Stimulated activated CD8-positive, alpha-beta memory T cell treated with anti-CD3 and anti-CD28 coated beads, Interleukin-12 subunit alpha, Interleukin-12 subunit beta, amount 100 ng/mL, for 4 hours (primary cell): Measurements from ENCODE around the gene FCF1.
A peak's percentile ranks its signal among the peaks of the same experiment; 100 is the strongest.
"Not testable (repeated sequence)": the region's sequence is repeated elsewhere in the genome, so short reads cannot be mapped to it uniquely, and the experiment has no call there.

ENCODE experiments used
- DNase-seq: peaks from one replicate; pipeline ENCODE4 v3.0.0-alpha.2; 2020; ENCODE audit warnings: low read depth

FCF1 gene

DNA sequence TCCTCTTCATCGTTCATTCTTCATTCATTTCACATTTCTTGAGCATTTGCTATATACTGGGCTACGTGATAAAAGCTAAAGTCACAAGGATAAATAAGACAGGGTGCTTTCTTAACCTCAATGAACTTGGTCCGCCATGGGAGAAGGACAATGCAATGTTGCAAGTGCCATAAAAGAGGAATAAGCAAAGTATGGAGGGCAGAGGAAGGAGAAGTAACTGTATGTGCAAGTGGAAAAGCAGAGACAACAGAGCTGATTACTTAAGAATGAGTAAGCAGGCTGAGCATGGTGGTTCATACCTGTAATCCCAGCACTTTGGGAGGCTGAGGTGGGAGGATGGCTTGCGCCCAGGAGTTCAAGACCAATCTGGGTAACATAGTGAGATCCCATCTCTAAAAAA is 14.5 kb upstream of the FCF1 start:
- DNase-seq, result no peak

DNA sequence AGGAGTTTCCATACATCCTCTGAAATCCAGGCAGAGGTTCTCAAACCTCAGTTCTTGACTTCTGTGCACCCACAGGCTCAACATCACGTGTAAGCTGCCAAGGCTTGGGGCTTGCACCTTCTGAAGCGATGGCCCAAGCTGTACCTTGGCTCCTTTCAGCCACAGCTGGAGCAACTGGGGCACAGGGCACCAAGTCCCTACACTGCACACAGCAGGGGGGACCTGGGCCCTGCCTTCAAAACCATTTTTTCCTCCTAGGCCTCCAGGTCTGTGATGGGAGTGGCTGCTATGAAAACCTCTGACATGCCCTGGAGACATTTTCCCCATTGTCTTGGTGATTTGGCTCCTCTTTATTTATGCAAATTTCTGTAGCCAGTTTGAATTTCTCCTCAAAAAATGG is 10.7 kb upstream of the FCF1 start:
- no peak for DNase-seq

DNA sequence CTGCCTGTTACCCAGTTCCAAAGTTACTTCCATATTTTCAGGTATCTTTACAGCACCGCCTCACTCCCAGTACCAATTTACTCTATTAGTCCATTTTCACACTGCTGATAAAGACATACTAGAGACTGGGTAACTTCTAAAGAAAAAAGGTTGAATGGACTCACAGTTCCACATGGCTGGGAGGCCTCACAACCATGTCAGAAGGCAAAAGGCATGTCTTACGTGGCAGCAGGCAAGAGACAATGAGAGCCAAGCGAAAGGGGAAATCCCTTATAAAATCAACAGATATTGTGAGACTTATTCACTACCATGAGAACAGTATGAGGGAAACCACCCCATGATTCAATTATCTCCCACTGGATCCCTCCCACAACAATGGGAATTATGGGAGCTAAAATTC is 9.9 kb upstream of the FCF1 start:
- no peak for DNase-seq

DNA sequence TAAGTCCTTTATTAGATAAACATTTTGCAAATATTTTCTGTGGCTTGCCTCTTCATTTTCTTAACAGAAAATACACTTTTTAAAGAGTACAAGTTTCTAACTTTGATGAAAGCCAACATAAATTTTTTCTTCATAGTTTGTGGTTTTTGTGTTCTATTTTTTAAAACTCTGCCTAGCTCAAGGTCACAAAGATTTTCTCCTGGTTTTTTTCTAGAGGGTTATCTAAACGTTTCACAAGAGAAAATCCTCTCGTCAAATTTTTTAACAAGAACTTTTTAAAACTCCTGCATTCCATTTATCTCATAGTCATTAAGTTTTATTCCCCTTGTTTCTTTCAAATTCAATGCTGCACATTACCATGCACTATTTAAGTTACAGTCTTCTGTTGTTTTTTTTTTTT is 8.3 kb upstream of the FCF1 start:
- no peak for DNase-seq

DNA sequence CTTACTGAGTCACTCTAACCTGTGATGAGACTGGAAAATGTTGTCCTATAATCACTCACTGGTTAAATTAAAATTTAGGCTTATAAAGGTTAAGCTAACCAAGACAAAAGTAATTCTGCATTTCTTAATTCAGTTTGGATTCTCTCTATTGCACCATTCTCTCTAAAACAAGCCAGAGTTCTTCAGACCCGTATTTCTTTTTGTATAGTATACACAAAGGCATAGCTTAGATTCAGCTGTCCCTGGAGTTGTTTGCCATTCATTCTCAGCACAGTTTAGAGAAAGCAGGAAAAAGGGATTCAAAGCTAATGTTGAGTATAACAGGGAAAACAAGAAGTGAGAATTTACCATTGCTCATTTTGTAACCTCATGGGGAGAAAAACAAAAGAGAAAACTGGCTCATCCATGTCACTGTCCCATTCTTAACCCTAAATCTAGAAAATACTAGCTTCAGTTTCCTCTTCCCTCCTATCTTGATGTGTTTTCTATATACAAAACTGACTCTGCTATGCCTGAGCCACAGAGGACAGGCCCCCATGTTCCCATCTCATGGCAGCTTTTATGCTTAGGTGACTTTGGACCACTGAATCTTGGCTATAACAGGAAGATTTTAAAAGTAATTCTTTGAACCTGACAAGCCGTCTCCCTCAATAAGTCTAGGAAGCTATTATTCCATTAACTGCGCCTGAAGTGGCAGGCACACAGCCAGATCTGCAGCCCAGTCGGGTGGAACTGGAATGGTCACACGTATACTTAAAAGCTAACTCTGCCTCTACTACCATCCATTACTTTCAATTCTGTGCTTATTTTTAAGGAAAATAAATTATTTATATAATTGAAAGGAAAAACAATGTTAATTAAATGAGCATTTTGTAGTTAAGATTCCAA is 7.1 kb upstream of the FCF1 start:
- no peak for DNase-seq

DNA sequence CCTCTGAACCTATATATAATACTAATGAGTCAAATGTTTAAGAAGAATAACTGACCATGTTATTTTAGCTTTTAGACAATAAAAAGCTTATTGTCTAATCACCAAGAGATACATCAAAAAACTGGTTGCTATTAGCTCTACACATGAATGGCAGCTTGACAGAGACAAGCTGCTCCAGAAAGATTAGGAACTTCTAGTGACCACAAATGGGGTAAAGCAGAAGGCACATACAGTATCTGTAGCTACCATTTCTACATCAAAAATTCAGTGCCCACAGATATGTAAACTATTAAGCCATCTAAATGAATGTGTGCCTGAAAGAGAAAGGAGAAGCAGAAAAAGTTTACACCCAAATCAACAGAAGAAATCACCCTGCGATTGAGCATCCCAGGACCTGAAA is 2.5 kb upstream of the FCF1 start:
- DNase-seq, result no peak

DNA sequence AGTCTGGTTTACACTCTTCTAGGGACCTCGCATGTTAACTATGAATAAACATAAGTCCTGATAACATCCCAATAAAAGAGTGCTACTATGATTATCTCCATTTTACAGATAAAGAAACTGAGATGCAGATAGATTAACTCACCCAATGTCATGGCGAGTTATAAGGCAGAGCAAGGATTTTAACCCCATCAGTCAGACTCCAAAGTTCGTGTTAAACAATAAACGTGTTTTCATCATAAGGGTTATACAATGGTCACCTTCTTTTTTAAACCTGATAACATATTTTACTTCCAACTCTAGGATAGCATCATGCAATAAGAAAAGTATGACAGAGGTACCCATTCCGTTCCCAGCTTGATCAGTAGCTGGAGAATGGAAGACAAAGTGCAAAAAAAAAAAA is 1.3 kb upstream of the FCF1 start:
- DNase-seq, result no peak

DNA sequence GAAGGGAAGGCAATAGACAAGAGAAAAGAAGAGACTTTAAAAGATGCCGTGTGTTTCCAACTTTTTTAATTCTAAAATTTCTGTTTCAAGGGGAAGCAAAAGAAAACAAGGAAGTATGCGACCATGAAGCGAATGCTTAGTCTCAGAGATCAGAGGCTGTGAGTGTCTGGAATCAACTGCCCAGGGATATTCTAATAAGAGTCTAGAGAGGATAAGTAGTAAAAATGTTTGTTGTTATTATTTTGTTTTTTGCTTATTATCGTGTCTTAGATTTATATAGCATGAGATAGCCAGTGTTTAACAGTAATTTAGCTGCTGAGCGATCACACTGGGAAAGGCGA is 421 bp downstream of the FCF1 start:
- no peak for DNase-seq

DNA sequence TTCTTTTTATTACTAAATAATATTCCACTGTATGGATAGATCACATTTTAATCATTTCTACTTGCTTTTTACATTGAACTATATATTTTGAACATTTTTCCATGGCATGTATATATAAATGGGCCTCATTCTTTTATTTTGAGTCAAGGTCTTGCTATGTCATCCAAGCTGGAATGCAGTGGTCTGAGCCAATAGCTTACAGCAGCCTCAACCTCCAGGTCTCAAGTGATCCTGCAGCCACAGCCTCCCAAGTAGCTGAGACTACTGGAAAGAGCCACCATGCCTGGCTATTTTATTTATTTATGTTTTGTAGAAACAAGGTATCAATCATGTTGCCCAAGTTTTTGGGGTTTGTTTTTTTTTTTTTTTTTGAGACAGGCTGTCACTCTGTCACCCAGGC is 7.6 kb downstream of the FCF1 start:
- no peak for DNase-seq

DNA sequence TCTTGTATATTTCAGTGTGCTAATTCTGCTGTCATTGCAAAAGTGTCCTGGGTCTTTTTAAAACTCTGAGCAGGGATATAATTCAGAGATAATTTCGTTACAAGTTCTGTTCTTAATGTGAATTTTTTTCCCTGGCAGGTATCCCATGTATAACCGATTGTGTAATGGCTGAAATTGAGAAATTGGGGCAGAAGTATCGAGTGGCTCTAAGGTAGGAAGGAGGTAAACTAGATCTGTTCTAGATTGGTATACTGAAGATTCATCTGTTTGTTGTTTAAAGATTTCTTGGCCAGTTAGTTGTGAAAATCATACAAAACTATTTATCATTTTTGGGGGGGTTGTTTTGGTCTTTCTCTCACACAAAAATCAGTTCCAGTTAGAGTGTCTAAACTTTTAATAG is 10.2 kb downstream of the FCF1 start:
- no peak for DNase-seq

DNA sequence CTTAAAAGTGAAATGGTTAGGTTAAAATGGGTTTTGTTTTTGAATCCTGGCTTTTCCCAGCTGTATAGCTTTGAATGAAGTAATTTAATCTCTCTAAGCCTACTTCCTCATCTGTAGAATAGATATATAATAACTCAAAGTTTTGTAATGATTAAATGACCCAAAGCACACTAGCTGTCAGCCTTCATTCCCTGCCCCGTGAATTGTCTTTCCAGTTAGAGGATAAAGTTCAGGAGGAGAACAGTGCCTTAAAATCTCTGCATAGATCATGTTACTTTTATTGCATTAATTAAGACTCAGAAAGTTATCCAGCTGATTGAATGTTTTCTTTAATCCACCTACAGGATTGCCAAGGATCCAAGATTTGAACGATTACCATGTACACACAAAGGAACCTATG is 19.4 kb downstream of the FCF1 start:
- no peak for DNase-seq

DNA sequence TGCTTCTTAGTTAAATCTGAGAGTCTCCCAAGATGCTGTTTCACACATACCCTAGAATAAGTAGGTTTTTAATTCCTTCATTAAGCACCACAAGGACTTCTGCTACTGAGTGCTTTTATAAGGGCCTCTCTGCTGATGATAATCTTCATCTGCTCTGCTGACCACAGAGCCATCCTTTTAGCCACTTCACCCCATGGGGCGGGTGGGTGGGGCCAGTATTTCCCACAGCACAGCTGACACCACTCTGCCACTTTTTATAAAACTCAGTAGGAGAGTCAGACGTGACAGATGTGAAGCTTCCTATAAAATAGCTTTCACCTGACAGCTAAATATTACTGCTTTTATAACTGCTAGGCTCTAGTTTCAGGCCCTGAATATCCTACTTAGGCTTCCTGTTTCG is 20.3 kb downstream of the FCF1 start:
- no peak for DNase-seq

DNA sequence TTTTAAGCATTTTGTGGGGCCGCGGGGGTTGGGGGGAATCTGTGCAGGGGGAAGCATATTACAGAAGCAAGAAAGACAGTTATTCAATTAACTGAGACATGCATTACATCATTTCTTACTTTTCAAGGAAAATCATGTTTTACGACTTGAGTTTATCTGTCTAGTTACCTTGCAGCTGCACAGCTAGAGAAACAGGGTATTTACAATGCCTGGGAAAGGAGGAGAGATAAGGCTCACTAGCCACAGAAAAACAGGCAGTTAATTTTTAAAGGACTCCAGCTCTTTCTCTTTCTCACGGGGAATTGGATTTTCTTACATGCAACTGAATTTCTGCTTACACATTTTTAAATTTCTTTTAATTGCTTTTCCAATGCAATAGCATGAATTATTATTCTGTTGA is 22.2 kb downstream of the FCF1 start:
- no peak for DNase-seq

DNA sequence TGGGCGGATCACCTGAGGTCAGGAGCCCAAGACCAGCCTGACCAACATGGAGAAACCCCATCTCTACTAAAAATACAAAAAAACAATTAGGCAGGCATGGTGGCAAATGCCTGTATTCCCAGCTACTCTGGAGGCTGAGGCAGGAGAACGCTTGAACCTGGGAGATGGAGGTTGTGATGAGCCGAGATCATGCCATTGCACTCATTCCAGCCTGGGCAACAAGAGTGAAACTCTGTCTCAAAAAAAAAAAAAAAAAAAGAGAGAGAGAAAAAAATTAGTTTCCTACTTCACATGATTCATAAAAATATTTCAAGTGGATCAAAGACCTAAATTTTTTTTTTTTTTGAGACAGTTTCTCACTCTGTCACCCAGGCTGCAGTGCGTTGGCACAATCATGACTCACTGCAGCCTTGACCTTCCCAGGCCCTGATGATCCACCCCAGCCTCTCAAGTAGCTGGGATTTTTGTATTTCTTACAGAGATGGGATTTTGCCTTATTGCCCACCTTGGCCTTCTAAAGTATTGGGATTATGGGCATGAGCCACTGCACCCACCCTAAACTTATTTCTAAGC is 24.9 kb downstream of the FCF1 start:
- no peak for DNase-seq

DNA sequence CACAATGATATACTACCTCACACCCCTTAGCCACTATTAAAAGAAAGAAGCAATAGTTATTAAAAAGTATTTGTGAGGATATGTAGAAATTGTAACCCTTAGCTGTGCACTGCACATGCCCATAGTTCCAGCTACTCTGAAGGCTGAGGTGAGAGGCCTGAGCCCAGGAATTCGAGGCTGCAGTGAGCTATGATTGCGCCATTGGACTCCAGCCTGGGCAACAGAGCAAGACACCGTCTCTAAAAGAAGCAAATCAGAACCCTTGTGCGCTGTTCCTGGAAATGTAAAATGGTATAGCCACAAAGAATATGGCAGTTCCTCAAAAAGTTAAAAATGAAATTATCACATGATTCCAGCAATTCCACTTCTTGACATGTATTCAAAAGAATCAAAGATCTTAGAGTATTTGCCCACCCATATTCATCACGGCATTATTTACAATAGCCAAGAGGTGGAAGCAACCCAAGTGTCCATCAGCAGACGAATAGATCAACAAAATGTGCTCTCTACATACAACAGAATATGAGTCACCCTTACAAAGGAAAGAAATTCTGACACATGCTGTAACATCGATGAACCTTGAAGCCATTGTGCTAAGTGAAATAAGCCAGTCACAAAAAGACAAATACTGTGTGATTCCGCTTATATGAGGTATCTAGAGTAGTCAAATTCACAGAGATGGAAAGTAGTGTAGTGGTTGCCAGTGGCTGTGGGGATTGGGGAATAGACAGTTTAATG is 26.5 kb downstream of the FCF1 start:
- no peak for DNase-seq

DNA sequence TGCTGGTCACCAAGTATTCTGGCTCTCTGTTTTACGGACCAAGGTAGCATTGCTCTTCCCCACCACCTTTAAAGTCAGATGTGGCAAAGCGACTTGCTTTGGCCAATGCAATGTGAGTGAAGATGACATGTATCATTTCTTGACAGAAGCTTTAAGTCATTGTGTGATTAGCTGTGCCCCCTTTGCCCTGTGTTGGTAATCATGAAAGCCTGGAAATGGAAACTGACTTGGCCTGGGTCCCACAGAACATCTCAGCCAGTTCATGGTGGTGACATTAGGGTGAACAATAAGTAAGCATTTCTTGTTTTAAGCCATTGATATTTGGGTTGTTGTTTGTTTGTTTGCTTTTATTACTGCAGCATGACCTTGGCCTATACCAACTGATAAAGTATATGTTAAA is 34.3 kb downstream of the FCF1 start:
- no peak for DNase-seq

DNA sequence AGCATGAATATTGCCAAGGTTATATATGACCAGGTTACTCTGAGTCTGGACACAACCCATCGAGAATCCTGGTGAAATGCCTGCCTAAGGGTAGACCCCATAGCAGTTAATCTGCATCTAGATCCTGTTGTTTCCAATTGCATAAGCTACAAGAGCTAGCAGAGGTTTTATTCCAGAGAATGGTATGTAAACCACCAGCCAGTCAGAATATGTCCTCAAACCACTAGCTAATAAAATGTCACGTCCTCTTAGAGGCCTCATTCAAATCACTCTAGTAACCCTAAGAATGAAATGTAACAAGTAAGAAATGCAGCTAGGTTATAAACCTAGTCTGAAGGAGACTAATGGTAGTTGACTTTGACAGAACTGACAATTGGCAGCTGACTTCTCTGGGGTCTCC is 41.2 kb downstream of the FCF1 start:
- no peak for DNase-seq

DNA sequence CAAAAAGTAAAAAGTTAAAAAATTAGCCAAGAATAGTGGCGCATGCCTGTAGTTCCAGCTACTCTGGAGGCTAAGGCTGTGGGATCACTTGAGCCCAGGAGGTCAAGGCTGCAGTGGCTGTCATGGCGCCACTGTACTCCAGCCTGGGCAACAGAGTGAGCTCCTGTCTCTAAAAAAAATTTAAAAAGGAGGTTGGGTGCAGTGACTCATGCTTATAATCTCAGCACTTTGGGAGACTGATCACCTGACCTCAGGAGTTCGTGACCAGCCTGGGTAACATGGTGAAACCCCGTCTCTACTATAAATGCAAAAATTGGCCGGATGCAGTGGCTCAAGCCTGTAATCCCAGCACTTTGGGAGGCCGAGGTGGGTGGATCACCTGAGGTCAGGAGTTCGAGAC is 42.0 kb downstream of the FCF1 start:
- DNase-seq, result no peak

DNA sequence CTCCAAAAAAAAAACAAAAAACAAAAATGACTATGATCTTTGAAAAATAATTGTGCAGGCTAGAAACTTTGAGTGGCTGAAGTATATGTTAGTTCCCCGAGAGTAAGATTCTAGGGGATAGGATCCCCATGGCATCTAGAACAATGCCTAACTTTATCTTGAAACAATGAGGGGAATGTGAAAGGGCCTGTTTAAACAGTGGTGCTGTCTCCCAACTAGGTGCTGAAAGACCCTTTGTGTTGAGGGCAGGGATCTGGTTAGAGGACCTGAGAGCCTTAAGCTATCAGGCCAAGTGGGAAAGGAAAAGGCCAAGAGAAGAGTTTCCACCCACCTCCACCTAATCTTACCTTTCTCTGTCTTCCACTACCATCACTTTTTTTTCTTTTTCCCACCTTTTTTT is 43.4 kb downstream of the FCF1 start:
- DNase-seq, result no peak

DNA sequence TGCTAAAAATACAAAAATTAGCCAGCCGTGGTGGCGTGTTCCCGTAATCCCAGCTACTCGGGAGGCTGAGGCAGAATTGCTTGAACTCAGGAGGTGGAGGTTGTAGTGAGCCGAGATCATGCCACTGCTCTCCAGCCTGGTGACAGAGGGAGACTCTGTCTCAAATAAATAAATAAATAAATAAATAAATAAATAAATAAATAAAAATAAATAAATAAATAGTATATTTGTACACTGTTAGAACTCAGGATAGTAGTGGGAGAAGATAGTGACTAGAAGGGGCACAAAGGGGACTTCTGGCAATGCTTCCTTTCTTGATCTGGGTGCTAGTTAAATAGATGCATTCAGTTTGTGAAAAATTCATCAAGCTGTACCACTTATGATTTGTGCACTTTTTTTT is 45.6 kb downstream of the FCF1 start:
- not testable (repeated sequence) for DNase-seq

DNA sequence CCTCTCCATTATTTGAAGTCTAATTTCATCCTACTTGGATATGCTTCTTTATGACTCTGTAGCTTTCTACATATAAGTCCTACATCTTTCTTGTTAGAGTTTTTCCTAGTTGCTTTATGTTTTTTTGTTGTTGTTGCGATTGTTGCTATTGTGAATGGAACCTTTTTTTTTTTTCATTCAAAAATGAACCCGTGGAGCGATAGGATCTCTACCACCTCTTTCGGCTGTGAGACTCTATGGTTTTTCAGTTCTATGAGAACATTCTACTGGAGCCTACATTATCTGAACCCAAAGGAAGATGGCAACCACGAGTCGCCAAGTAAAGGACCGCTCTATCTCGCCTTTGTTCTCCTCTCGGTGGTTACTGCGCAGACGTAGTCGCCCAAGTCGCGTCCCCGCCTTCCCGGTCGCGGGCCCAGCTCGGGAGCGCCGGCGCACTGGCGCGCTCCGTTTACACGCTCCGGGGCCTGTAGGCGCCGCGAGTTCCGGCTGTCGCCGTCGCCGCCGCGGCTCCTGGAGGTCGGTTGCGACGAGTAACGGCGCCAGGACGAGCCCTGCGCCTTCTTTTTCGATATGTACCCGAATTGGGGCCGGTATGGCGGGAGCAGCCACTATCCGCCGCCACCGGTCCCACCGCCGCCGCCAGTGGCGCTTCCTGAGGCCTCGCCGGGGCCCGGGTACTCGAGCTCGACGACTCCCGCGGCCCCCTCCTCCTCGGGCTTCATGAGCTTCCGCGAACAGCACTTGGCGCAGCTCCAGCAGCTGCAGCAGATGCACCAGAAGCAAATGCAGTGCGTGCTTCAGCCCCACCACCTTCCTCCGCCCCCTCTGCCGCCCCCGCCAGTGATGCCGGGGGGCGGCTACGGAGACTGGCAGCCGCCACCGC is 50.2 kb downstream of the FCF1 start, which contains the start of gene YLPM1:
Gene YLPM1 (plus strand): TSS at position 400 of the 886 bp plus-strand sequence. CDS start 174 bp downstream, at position 574.
- DNase-seq, result peak; percentile 85

DNA sequence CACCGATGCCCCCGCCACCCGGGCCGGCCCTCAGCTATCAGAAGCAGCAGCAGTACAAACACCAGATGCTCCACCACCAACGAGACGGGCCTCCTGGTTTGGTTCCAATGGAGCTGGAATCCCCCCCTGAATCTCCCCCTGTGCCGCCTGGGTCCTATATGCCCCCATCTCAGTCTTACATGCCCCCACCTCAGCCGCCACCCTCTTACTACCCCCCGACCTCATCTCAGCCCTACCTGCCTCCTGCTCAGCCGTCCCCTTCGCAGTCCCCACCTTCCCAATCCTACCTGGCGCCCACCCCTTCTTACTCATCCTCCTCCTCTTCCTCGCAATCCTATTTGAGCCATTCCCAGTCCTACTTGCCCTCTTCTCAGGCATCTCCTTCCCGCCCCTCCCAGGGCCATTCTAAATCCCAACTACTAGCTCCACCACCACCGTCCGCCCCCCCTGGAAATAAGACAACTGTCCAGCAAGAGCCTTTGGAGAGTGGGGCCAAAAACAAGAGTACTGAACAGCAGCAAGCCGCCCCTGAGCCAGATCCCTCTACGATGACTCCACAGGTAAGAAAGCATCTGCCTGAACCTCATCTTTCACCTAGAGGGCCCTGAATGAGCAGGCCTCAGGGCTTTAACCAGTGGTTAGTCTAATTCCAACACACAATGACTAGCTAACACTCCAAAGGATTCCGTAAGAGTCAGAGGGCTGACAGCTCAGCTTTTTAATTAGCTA is 51.0 kb downstream of the FCF1 start:
- no peak for DNase-seq
